ENCODE measurements around the gene ZNF236.

- TF ChIP-seq EZH2 (IDR thresholded peaks at IDR 0.05; ENCODE audit: borderline replicate concordance, low read depth, low read length, severe bottlenecking) (no peak), CTCF (IDR thresholded peaks at IDR 0.05; ENCODE audit: extremely low read depth in 1 of 2, insufficient read depth in 1 of 2, low read depth in 1 of 2, low read length in 2 of 2) (no peak), POLR2AphosphoS5 (IDR thresholded peaks at IDR 0.05; ENCODE audit: insufficient read depth, low read depth, low read length) (no peak), MYC (IDR thresholded peaks at IDR 0.05; ENCODE audit: low read depth, low read length) (no peak), POLR2A (IDR thresholded peaks at IDR 0.05; ENCODE audit: low read depth, low read length) (no peak)
These were observed 36.5 kb upstream of the ZNF236 start for GRCh38 chr18:76785872-76786271.

Data from endothelial cell of umbilical vein (primary cell).